AG04450 (cell line): ENCODE data around the gene MTAP. TPM values are rescaled to one million over a fixed set of nuclear protein-coding genes. Genes with fewer than 3 reads are reported as not detected.

Experiments
- CTCF ChIA-PET: fragments of 300-600, 350-600 bp; formaldehyde crosslinking; extraction: SDS; loops from one replicate; lab custom pipeline; 2022; ENCODE audit warnings: antibody characterized with exemption, inconsistent platforms; lab: Charles Lee
- POLR2A ChIA-PET: fragments of 350-600 bp; formaldehyde crosslinking; extraction: SDS; loops from one replicate; lab custom pipeline; 2021; ENCODE audit warnings: antibody characterized with exemption, inconsistent platforms; lab: Yijun Ruan, JAX
- DNase-seq: peaks from one replicate; pipeline ENCODE4 v3.0.0-alpha.2; 2011; ENCODE audit warnings: low read depth, low spot score
- H3K27ac ChIP-seq: one replicate; pipeline ENCODE4 v1.5.1; 2012; ENCODE audit warnings: low read depth, low read length, control low read depth
- H3K27me3 ChIP-seq: one replicate; pipeline ENCODE4 v1.6.0; 2012; ENCODE audit warnings: low read length; ENCODE audit not compliant: control insufficient read depth, insufficient read depth
- H3K4me3 ChIP-seq: 2 replicates; pipeline ENCODE4 v1.5.1; 2011; ENCODE audit warnings: mild to moderate bottlenecking, low read depth, low read length, control low read depth
- H3K9me3 ChIP-seq: 2 replicates; pipeline ENCODE4 v1.5.1; 2012; ENCODE audit warnings: low read length; ENCODE audit not compliant: control insufficient read depth, insufficient read depth
- CTCF ChIP-seq: IDR thresholded peaks from 2 replicates; pipeline ENCODE4 v1.5.1; 2011; ENCODE audit warnings: low read depth, low read length, control low read depth, inconsistent platforms
- polyA plus RNA-seq: library from polyadenylated mRNA; depleted of rRNA; stranded (reverse); fragments of >200 nt; gene quantifications from 2 replicates; pipeline ENCODE4 v1.2.3, GENCODE V29; 2011

Gene MTAP
- polyA plus RNA-seq, 1 experiment, result 26.1 TPM

GRCh38 chr9:21762064-21762463 lies 40.4 kb upstream of the MTAP start:
- POLR2A ChIA-PET, result no interaction called here
- Histone ChIP-seq H3K4me3 (no peak overlapping the region), H3K9me3 (no peaks in the 10 kb centered on the region), H3K27me3 (no peaks in the 10 kb centered on the region), H3K27ac (no peak overlapping the region)
- TF ChIP-seq CTCF, result no peak
- CTCF ChIA-PET, result no interaction called here
- no peak for DNase-seq

GRCh38 chr9:21764846-21765245 lies 37.6 kb upstream of the MTAP start:
- Histone ChIP-seq H3K27ac (no peak overlapping the region), H3K4me3 (no peak overlapping the region), H3K9me3 (no peaks in the 10 kb centered on the region), H3K27me3 (no peaks in the 10 kb centered on the region)
- ChIA-PET POLR2A (no interaction called here), CTCF (no interaction called here)
- TF ChIP-seq CTCF, result no peak
- DNase-seq, result no peak

GRCh38 chr9:21766096-21766495 lies 36.3 kb upstream of the MTAP start:
- Histone ChIP-seq H3K4me3 (no peak overlapping the region), H3K27me3 (no peaks in the 10 kb centered on the region), H3K9me3 (no peaks in the 10 kb centered on the region), H3K27ac (no peak overlapping the region)
- DNase-seq, result no peak
- ChIA-PET POLR2A (no interaction called here), CTCF (no interaction called here)
- TF ChIP-seq CTCF, result no peak

- Histone ChIP-seq H3K27ac (peak overlapping the region; percentile 66), H3K9me3 (no peaks in the 10 kb centered on the region), H3K4me3 (no peak overlapping the region), H3K27me3 (no peaks in the 10 kb centered on the region)
- ChIA-PET CTCF (interaction anchor here (0.7 to 2.1 kb wide), 7 partner anchors 13 to 445 kb away, joined by 3 to 11 read pairs (median 3); no protein-coding TSS in a partner anchor), POLR2A (no interaction called here)
- DNase-seq, result peak; percentile 34
- no peak for TF ChIP-seq CTCF
Measured at GRCh38 chr9:21770871-21771560, 31.4 kb upstream of the MTAP start.

- no peak for TF ChIP-seq CTCF
Measured at GRCh38 chr9:21777701-21778100, 24.7 kb upstream of the MTAP start.

More at GRCh38 chr9:21777701-21778100, 24.7 kb upstream of the MTAP start:
- ChIA-PET POLR2A (no interaction called here), CTCF (interaction anchor here (0.6 to 3.9 kb wide), 4 partner anchors 11 to 312 kb away, joined by 3 to 16 read pairs (median 6); no protein-coding TSS in a partner anchor)
- H3K9me3 ChIP-seq, result no peaks in the 10 kb centered on the region
- H3K4me3 ChIP-seq, result no peak overlapping the region
- peak overlapping the region; percentile 95 for H3K27ac ChIP-seq
- peak; percentile 80 for DNase-seq
- H3K27me3 ChIP-seq, result no peaks in the 10 kb centered on the region
